GM21529 (cell line): ENCODE data around the gene ELOVL6.

Experiments used
- ATAC-seq: cut with Tn5 transposase; IDR thresholded peaks from one replicate; pipeline ENCODE4 v1.9.1; 2021; ENCODE audit not compliant: unreplicated experiment

Gene ELOVL6

GRCh38 chr4:110129544-110129943 lies 68.9 kb downstream of the ELOVL6 start:
- no peak for ATAC-seq

GRCh38 chr4:110128472-110128919 lies 69.9 kb downstream of the ELOVL6 start:
- no peak for ATAC-seq

- no peak for ATAC-seq
These were observed 70.4 kb downstream of the ELOVL6 start for GRCh38 chr4:110128029-110128428.

- peak; percentile 67 for ATAC-seq
These were observed 73.7 kb downstream of the ELOVL6 start for GRCh38 chr4:110124711-110125110.

- no peak for ATAC-seq
These were observed 76.2 kb downstream of the ELOVL6 start for GRCh38 chr4:110122201-110122600.

GRCh38 chr4:110120506-110120905 lies 77.9 kb downstream of the ELOVL6 start:
- no peak for ATAC-seq

- peak; percentile 14 for ATAC-seq
These were observed 78.5 kb downstream of the ELOVL6 start for GRCh38 chr4:110119880-110120279.

GRCh38 chr4:110119337-110119736 lies 79.1 kb downstream of the ELOVL6 start:
- peak; percentile 62 for ATAC-seq

- no peak for ATAC-seq
These were observed 86.4 kb downstream of the ELOVL6 start for GRCh38 chr4:110112056-110112455.

- no peak for ATAC-seq
These were observed 89.0 kb downstream of the ELOVL6 start for GRCh38 chr4:110109455-110109854.

- no peak for ATAC-seq
These were observed 89.5 kb downstream of the ELOVL6 start for GRCh38 chr4:110108960-110109359.

- ATAC-seq, result peak; percentile 83
These were observed 90.0 kb downstream of the ELOVL6 start for GRCh38 chr4:110108422-110108821.

GRCh38 chr4:110107866-110108265 lies 90.5 kb downstream of the ELOVL6 start:
- ATAC-seq, result no peak

GRCh38 chr4:110106931-110107296 lies 91.5 kb downstream of the ELOVL6 start:
- ATAC-seq, result peak; percentile 65

GRCh38 chr4:110104661-110105060 lies 93.8 kb downstream of the ELOVL6 start:
- ATAC-seq, result no peak

GRCh38 chr4:110099638-110100037 lies 98.8 kb downstream of the ELOVL6 start:
- ATAC-seq, result no peak

GRCh38 chr4:110096405-110096804 lies 102.0 kb downstream of the ELOVL6 start:
- ATAC-seq, result no peak

- no peak for ATAC-seq
These were observed 105.8 kb downstream of the ELOVL6 start for GRCh38 chr4:110092646-110093045.

- no peak for ATAC-seq
These were observed 106.8 kb downstream of the ELOVL6 start for GRCh38 chr4:110091434-110092140.

GRCh38 chr4:110088670-110089069 lies 109.7 kb downstream of the ELOVL6 start:
- peak; percentile 78 for ATAC-seq

GRCh38 chr4:110087070-110087708 lies 111.2 kb downstream of the ELOVL6 start:
- ATAC-seq, result no peak

- peak; percentile 49 for ATAC-seq
These were observed 113.3 kb downstream of the ELOVL6 start for GRCh38 chr4:110085131-110085530.

GRCh38 chr4:110084154-110084553 lies 114.3 kb downstream of the ELOVL6 start:
- ATAC-seq, result no peak
